Central memory CD4-positive, alpha-beta T cell (primary cell): ENCODE data around the gene F7.
"Not testable (repeated sequence)": the region's sequence is repeated elsewhere in the genome, so short reads cannot be mapped to it uniquely, and the experiment has no call there.

Experiments
- DNase-seq: peaks from one replicate; pipeline ENCODE4 v3.0.0; 2022

Gene F7

DNA sequence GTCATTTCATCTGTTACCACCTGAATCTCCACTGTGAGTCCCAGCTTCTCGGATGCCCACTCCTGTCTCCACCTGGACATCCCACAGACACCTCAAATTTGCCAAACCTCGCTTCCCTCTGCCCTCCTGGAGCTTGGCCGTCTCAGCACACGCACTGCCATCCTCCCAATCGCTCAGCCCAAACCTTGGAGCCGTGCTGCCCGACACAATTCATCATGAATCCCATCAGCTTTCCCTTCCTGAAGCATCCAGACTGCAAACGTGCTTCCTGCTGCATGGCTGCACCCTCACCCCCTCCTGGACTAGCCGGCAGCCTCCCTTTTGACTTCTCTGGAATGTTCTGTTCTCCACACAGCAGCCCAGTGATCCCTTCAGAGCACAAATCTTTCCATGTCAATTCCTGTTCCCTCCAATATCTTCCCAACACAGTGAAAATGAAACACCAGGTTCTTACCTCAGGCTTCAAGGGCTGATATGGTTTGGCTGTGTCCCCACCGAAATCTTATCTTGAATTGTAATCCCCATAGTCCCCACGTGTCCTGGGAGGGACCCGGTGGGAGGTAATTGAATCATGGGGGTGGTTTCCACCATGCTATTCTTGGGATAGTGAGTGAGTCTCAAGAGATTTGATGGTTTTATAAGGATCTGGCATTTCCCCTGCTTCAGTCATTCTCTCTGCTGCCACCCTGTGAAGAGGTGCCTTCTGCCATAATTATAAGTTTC lies 51.8 kb downstream of the F7 start:
- DNase-seq = no peak

DNA sequence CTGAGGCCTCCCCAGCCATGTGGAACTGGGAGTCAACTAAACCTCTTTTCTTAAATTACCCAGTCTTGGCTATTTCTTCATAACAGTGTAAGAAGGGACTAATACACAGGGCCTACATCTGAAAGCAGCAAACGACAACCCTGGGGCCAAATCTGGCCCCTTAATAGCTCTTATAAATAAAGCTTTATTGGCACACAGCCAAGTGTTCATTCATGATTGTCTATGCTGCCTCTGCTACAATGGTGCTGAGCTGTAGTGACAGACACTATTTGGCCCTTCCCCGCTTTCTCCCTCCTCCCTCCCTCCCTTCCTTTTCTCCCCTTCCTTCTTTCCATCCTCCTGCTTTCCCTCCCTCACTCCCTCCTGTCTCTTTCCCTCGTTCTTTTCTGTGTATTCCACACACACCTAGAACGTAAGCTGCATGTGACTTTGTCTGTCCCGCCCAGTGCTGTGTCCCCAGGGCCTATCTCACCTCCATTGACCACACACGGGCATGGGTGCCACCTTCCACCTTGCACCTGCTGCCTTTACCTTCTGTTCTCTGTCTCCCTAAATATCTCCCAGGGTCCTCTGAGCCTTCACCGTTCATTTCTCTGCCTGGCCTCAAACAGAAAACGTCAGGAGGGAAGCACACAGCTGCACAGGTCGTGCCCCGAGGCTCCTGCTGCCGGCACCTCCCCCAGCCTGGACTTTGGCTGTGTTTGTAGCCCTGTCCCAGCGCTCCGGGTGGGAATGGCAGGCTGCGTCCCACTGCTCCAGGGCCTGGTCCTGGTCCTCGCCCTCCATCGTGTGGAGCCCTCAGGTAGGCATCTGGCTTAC lies 52.5 kb downstream of the F7 start, which contains the start of gene PROZ:
TSS of gene PROZ (plus strand) at position 720 of the 819 bp plus-strand sequence. CDS start at position 733, 13 bp downstream.
- no peak for DNase-seq

DNA sequence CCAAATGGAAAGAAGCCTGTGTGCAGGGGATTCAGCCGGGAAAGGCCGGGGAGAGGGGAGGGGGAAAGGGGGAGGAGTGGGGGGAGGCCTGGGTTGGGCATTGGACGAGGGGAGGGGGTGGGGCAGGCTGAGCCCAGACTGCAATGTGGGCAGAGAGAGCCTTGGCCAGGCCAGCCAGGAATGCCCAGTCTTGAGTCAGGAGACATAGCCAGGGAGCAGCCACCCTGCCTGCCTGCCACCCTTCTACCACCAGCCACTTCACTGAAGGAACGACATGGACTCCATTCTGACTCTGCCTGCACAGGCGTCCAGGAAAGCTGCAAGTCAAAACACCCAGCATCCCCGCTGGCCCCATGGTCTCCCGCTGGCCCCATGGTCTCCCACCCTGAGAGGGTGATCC lies 53.4 kb downstream of the F7 start:
- DNase-seq = no peak

DNA sequence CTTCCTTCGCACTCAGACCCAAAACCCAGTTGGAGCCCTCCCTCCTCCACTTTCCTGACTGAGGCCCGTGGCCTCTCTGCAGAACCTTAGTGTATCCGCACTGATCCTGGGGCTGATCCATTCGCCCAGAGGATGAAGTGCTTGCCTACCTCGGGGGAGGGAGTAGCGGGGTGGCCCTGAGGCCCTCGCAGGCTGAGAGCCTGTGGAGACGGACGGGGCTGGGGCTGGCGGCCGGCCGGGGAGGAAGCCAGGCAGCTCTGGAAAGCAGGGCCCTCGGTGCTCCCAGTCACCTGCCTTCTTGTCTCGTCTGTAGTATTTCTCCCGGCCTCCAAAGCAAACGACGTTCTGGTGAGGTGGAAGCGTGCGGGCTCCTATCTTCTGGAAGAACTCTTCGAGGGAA lies 54.1 kb downstream of the F7 start:
- DNase-seq = no peak

DNA sequence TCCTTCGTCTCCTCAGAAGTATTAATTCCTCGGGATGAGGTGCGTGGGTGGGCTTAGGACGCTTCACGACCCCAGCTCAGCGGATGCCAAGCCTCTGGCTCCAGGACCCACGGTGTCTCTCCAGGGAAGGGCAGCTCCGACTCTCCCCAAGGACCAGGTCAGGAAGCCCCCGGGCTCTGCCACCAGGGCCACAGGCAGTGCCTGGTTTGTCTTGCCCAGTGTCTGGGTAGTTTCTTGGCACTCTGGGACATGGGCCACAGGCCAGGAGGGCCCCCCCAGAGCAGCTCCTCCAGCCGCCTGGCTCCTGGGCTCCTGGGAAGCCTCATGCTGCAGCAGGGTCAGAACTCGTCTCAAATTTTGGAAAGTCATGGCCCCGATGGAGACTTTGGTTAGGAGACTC lies 55.4 kb downstream of the F7 start:
- DNase-seq = no peak

DNA sequence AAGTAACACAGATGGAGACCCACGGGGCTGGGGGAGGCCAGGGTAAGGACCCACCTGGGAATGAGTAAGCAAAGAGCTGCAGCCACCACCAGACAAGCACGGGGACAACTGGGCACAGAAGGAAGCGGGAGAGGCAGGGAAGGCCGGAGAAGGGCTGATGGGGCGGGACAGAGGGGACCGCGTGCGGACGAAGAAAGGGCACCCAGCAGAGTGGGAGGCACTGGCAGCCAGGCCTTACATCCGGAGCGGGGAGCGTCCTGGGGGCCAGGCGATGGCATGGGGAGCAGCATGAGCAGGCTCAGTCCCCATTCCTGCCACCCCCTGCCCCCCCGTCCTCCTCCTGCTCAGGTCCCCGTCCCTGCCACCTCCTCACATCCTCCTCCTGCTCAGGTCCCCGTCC lies 55.8 kb downstream of the F7 start:
- DNase-seq = no peak

DNA sequence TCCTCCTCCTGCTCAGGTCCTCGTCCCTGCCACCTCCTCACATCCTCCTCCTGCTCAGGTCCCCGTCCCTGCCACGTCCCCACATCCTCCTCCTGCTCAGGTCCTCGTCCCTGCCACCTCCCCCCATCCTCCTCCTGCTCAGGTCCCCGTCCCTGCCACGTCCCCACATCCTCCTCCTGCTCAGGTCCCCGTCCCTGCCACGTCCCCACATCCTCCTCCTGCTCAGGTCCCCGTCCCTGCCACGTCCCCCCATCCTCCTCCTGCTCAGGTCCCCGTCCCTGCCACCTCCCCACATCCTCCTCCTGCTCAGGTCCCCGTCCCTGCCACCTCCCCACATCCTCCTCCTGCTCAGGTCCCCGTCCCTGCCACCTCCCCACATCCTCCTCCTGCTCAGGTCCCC lies 56.4 kb downstream of the F7 start:
- not testable (repeated sequence) for DNase-seq

DNA sequence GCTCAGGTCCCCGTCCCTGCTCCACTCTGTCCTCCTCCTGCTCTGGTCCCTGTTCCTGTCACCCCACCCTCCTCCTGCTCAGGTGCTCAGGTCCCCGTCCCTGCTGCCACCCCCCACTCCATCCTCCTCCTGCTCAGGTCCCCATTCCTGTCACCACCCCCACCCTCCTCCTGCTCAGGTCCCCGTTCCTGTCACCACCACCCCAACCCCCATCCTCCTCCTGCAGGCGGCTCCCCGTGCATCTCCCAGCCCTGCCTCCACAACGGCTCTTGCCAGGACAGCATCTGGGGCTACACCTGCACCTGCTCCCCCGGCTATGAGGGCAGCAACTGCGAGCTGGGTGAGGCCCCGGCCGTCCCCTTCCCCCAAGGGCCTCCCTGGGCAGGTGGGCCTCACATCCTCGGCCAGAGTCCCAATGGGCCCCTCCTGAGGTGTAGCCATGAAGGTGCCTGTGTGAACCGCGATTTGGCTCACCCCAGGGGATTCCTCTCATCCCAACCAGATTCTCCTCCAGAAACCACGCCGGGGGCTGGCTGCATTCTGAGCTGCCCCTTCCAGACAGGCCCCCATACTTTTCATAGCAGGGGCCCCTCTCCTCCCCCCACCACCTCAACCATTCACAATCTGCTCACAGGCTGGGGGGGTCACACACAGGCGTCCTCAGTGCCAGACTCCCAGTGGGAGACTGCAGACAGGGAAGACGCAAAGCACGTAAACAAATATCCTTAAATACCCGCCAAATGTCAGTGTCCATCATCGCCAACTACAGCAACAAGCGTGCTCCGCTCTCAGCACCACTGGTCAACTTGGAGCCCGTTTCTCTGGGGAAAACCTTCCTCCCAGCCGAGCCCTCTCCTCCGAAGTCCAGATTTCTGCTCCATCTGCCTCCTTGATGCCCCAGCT lies 57.4 kb downstream of the F7 start:
- DNase-seq = peak; percentile 40

DNA sequence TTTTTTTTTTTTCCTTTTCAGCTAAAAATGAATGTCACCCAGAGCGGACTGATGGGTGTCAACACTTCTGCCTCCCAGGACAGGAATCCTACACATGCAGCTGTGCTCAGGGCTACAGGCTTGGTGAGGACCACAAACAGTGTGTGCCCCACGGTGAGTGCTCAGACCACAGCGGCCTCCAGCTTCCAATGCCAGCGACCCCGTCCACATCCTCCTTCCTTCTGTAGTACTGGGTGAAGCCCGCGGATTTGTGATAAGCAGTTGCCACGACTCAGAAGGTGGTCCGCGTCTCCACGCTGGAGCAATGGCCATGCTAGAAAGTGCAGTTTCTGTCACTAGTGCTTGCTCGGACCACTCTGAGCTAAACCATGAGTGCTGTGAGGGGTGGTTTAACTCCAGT lies 58.9 kb downstream of the F7 start:
- DNase-seq = no peak

DNA sequence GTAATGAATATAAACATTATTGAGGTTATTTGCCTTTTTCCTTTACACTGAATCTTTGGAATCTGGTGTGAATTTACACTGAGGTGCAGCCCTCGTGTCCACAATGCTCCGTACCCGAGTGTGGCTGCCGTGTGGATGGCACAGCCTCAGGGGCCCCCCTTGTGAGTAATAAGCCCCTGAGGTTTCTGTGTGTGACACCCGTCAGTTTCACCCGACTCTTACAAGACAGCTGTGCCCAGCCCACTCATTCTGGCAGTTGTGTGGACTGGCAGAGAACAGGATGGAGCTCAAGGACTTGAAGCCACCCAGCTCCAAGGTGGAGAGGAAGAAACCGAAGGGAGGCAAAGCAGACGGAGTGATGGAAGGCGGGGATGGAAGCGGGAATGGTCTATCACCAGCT lies 60.7 kb downstream of the F7 start:
- DNase-seq = no peak

DNA sequence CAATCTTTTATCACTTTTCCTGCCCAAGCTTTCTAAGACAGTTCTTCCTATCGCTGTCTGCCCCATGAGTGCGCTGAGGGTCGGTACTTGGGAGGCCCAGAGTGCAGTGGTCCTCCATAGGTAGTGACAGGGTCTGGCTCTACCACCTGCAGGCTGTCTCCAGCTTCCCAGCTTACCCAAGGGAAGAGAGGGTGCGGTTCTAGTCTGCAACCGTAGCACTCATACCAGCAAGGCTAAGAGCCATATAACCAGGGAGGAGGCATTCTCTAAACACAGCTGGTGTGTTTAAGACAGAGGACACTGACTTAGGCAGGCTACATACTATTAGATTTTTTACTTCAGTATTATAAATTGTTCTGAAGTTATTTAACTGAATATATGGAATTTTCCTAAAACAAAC lies 61.1 kb downstream of the F7 start:
- no peak for DNase-seq

DNA sequence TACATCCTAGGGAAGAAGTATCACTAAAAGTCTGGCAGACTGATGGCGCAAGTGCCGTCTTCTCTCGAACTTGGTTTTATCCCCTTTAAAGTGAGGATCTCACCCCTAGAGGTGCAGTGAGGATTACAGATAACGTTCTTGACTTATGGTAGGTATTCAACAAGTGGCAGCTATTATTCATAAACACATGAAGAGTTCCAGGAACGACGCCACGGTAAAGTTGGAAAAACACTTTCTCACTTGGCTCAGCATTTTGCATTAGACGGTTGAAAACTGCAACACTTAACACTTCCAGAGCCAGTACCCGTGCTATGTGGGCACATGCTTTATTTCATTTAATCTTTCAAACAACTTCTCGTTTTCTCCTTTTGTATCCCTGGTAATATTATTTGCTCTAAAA lies 61.6 kb downstream of the F7 start:
- no peak for DNase-seq

DNA sequence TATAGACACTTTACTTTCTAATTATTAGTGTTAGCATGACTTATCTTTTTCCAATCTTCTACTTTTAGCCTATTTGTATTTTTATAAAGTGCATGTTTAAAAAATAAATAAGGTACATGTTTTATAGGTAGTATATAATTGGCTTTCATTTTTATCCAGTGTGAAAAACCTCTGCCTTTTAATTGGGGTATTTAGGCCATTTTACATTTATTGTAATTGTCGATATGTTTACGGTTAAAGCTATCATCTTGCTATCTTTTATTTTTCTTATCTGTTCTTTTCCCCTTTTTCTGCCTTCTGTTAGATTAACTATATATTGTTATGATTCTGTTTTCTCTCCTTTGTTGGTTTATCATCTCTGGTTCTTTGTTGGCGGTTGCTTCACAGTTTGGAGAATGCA lies 62.0 kb downstream of the F7 start:
- DNase-seq = no peak

DNA sequence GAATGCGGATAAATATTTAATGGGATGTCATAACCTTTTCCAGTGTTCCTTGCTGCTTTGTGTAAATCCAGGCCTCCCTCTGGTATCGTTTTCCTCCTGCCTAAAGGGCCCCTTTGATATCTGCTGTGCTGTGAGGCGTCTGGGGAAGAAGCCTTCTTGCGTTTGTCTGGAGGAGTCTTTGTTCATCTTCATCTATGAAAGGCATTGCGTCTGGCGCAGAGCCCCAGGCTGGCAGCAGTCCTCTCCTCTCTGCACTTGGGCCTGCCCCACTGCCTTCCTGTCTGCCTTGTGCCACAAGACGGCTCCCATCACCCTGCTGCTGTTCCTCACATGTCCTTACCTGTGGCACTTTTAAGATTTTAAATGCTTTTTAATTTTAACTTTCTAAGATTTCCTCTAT lies 62.6 kb downstream of the F7 start:
- no peak for DNase-seq

DNA sequence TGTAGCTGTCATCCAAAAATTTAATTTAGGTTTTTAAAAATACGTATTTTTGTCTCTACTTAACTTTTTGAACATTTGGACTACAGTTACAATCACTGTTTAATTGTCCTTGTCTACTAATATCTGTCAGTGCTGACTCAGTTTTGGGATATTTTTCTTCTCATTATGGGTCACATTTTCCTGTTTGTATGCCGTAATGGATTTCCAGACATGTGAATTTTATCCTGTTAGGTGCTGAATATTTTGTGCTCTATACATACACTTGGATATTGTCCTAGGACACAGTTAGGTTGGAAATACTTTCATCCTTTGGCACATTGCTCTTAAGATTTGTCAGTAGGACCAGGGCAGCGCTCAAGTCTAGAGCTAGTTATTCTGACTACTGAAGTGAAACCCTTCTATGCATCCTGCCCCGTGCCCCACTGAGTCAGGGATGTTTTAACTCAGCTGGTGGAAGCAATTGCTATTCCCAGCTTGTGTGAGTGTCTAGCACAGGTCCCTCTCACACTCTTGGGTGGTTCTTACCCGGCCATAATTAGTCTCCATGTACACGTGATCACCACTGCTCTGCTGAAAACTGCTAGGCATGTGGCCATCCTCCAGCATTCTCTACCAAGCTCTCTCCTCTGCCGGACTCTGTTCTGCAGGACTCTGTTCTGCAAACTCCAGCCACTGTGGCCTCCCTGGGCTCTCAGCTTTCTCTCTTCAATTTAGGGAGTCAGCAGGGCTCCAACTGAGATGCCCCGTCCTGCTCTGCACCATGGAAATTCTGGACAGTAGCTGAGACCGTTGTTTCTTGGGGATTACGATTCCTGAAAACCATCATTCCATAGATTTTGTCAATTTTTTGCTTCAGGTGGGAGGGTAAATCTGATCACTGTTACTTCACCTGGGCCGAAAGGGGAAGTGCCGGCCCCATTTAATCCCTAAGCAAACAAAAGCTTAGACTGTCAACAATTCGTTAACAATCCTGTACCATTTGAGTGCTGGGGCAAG lies 64.0 kb downstream of the F7 start:
- no peak for DNase-seq
